OCI-LY7 (cell line): ENCODE measurements around the gene KRT80. TPM values are rescaled to one million over a fixed set of nuclear protein-coding genes. Genes with fewer than 3 reads are reported as not detected.

ENCODE experiments used
- BruUV-seq: library from RNA; stranded (reverse); fragments of 400-500 nt; replicated peaks from 2 replicates; lab custom pipeline; 2021; lab: Mats Ljungman, UMichigan
- CTCF ChIA-PET: fragments of 300-600 bp; sonication (Branson Sonifier 250); formaldehyde crosslinking; loops from one replicate; lab custom pipeline; 2022; ENCODE audit warnings: antibody characterized with exemption; ENCODE audit not compliant: unreplicated experiment; lab: Charles Lee
- POLR2A ChIA-PET: fragments of 300-600 bp; sonication (Branson Sonifier 250); formaldehyde crosslinking; loops from one replicate; lab custom pipeline; 2022; ENCODE audit warnings: antibody characterized with exemption; lab: Charles Lee
- DNase-seq: peaks from one replicate; pipeline ENCODE4 v3.0.0-alpha.2; 2015; ENCODE audit warnings: low spot score
- H2AFZ ChIP-seq: fragments of 200-600 bp; sonication (generic), shearing (Covaris generic); 2 replicates; pipeline ENCODE4 v1.6.1; 2014; ENCODE audit warnings: mild to moderate bottlenecking, antibody characterized with exemption, low read length, moderate library complexity
- H3K27ac ChIP-seq: fragments of 200-600 bp; sonication (generic); 2 replicates; pipeline ENCODE4 v1.5.1; 2014; ENCODE audit warnings: mixed run types, low read depth, mild to moderate bottlenecking, moderate library complexity, low read length, inconsistent platforms; ENCODE audit not compliant: poor library complexity, severe bottlenecking
- H3K36me3 ChIP-seq: fragments of 200-600 bp; sonication (generic); 2 replicates; pipeline ENCODE4 v1.6.1; 2014; ENCODE audit warnings: mild to moderate bottlenecking, antibody characterized with exemption, low read length, moderate library complexity, mixed read lengths; ENCODE audit not compliant: insufficient read depth
- H3K4me1 ChIP-seq: fragments of 200-600 bp; sonication (generic); 2 replicates; pipeline ENCODE4 v1.5.1; 2014; ENCODE audit warnings: mild to moderate bottlenecking, low read length; ENCODE audit not compliant: insufficient read depth, poor library complexity, severe bottlenecking
- H3K4me2 ChIP-seq: fragments of 200-600 bp; sonication (generic); 2 replicates; pipeline ENCODE4 v1.6.1; 2014; ENCODE audit warnings: mild to moderate bottlenecking, low read length
- H3K4me3 ChIP-seq: fragments of 200-600 bp; sonication (generic); 2 replicates; pipeline ENCODE4 v1.5.1; 2014; ENCODE audit warnings: mild to moderate bottlenecking, low read depth, low read length; ENCODE audit not compliant: poor library complexity, severe bottlenecking
- H3K79me2 ChIP-seq: fragments of 200-600 bp; sonication (generic); 2 replicates; pipeline ENCODE4 v1.6.1; 2016; ENCODE audit warnings: low read depth, mild to moderate bottlenecking, low read length, moderate library complexity, mixed read lengths; ENCODE audit not compliant: insufficient read depth
- H3K9me2 ChIP-seq: fragments of 200-600 bp; sonication (generic); 2 replicates; pipeline ENCODE4 v1.6.1; 2016; ENCODE audit warnings: mild to moderate bottlenecking, low read length, mixed read lengths; ENCODE audit not compliant: insufficient read depth
- H3K9me3 ChIP-seq: fragments of 200-600 bp; sonication (generic); 2 replicates; pipeline ENCODE4 v1.6.1; 2014; ENCODE audit warnings: mild to moderate bottlenecking, mixed run types, low read length, mixed read lengths
- H4K20me1 ChIP-seq: fragments of 200-600 bp; sonication (generic); 2 replicates; pipeline ENCODE4 v1.6.1; 2014; ENCODE audit warnings: mild to moderate bottlenecking, antibody characterized with exemption, low read length, moderate library complexity, mixed read lengths; ENCODE audit not compliant: insufficient read depth
- CTCF ChIP-seq: fragments of 200-600 bp; sonication (generic); conservative IDR thresholded peaks from 2 replicates; pipeline ENCODE4 v1.5.1; 2014; ENCODE audit warnings: mild to moderate bottlenecking, antibody characterized with exemption, low read length, moderate library complexity, mixed read lengths
- EZH2phosphoT487 ChIP-seq: fragments of 200-600 bp; sonication (generic); IDR thresholded peaks from 2 replicates; pipeline ENCODE4 v1.6.1; 2018; ENCODE audit warnings: low read depth, borderline replicate concordance, mild to moderate bottlenecking, mixed run types, antibody characterized with exemption, low read length, moderate library complexity, mixed read lengths
- intact Hi-C: fragments of 100-400 bp; cut with micrococcal nuclease; formaldehyde crosslinking; loops from one replicate; pipeline ENCODE4 v1.10.0; 2022; ENCODE audit not compliant: unreplicated experiment
- total RNA-seq, 2 experiments: library from RNA; depleted of rRNA in 1 of 2; stranded (reverse); fragments of >200 nt in 1 of 2; shearing (Covaris generic) in 1 of 2; gene quantifications; 2 replicates each; pipeline ENCODE4 v1.2.3, GENCODE V29; 2014 to 2022

Gene KRT80
- total RNA-seq, 2 experiments from 2014 or later, result not detected

- Histone ChIP-seq H3K4me1 (no peaks in the 10 kb centered on the region), H3K27ac (no peak overlapping the region), H3K4me3 (no peak overlapping the region), H3K9me3 (no peaks in the 10 kb centered on the region), H4K20me1 (no peaks in the 10 kb centered on the region), H2AFZ (no peak overlapping the region), H3K79me2 (no peaks in the 10 kb centered on the region), H3K9me2 (no peaks in the 10 kb centered on the region), H3K36me3 (no peaks in the 10 kb centered on the region), H3K4me2 (no peak overlapping the region)
- no TSS peak for BruUV-seq
- TF ChIP-seq CTCF (no peak), EZH2phosphoT487 (no peak)
- intact Hi-C loops, result no loop called here
- ChIA-PET CTCF (no interaction called here), POLR2A (no interaction called here)
- DNase-seq, result no peak
Observed at GRCh38 chr12:52190860-52191729, 719 bp downstream of the KRT80 start.

GRCh38 chr12:52189376-52190174 lies 2.2 kb downstream of the KRT80 start:
- intact Hi-C loops, result no loop called here
- Histone ChIP-seq H3K4me1 (no peaks in the 10 kb centered on the region), H3K27ac (no peak overlapping the region), H2AFZ (no peak overlapping the region), H3K9me2 (no peaks in the 10 kb centered on the region), H3K4me2 (no peak overlapping the region), H3K9me3 (no peaks in the 10 kb centered on the region), H3K36me3 (no peaks in the 10 kb centered on the region), H3K79me2 (no peaks in the 10 kb centered on the region), H4K20me1 (no peaks in the 10 kb centered on the region), H3K4me3 (no peak overlapping the region)
- TF ChIP-seq EZH2phosphoT487 (no peak), CTCF (no peak)
- no peak for DNase-seq
- no TSS peak for BruUV-seq
- ChIA-PET POLR2A (no interaction called here), CTCF (no interaction called here)

GRCh38 chr12:52188658-52189057 lies 3.2 kb downstream of the KRT80 start:
- no peaks in the 10 kb centered on the region for H3K9me3 ChIP-seq
- no peak overlapping the region for H2AFZ ChIP-seq
- H3K4me1 ChIP-seq, result no peaks in the 10 kb centered on the region
- H3K27ac ChIP-seq, result no peak overlapping the region
- intact Hi-C loops, result no loop called here
- TF ChIP-seq CTCF, result no peak
- TF ChIP-seq EZH2phosphoT487, result no peak
- H3K9me2 ChIP-seq, result no peaks in the 10 kb centered on the region
- no TSS peak for BruUV-seq
- H3K36me3 ChIP-seq, result no peaks in the 10 kb centered on the region
- ChIA-PET POLR2A (no interaction called here), CTCF (interaction anchor here (0.6 kb wide), 1 partner anchor 72 kb away, joined by 3 read pairs; no protein-coding TSS in a partner anchor)
- no peak for DNase-seq
- no peak overlapping the region for H3K4me2 ChIP-seq
- H3K79me2 ChIP-seq, result no peaks in the 10 kb centered on the region
- no peak overlapping the region for H3K4me3 ChIP-seq
- H4K20me1 ChIP-seq, result no peaks in the 10 kb centered on the region
